Naive thymus-derived CD8-positive, alpha-beta T cell (primary cell): Measurements from ENCODE around the gene ATXN8OS. TPM values are rescaled to one million over a fixed set of nuclear protein-coding genes. Genes with fewer than 3 reads are reported as not detected.

Experiments
- ATAC-seq, 2 donors: fragments of 150-1000 bp; cut with Tn5 transposase in 1 of 2; sonication (Bioruptor Pico), chemical (Tn5 transposase) in 1 of 2; 1 replicate in 1 of 2; 2 replicates in 1 of 2; pipeline ENCODE4 v1.10.0; 2021; ENCODE audit warnings: mild to moderate bottlenecking in 2 of 2, moderate library complexity in 2 of 2
- POLR2A ChIA-PET: fragments of 350-600 bp; sonication (Branson Sonifier 250); formaldehyde crosslinking; loops from one replicate; lab custom pipeline; 2021; ENCODE audit warnings: antibody characterized with exemption; lab: Charles Lee
- DNase-seq, 10 donors: peaks; one replicate each; pipeline versions ENCODE4 v3.0.0 to v3.0.0-alpha.2; 2020 to 2022
- H3K27ac Mint-ChIP-seq, 10 donors: one replicate each; pipeline ENCODE4 v1.8.0; 2020 to 2022; ENCODE audit warnings: mild to moderate bottlenecking in 10 of 10, mixed read lengths in 10 of 10, moderate library complexity in 4 of 10, inconsistent platforms in 1 of 10
- H3K27me3 Mint-ChIP-seq, 5 donors: one replicate each; pipeline ENCODE4 v1.8.0; 2021 to 2022; ENCODE audit warnings: mixed read lengths in 5 of 5
- H3K36me3 Mint-ChIP-seq, 3 donors: one replicate each; pipeline ENCODE4 v1.8.0; 2020 to 2022; ENCODE audit warnings: mixed read lengths in 3 of 3, mild to moderate bottlenecking in 2 of 3, inconsistent platforms in 1 of 3
- H3K4me1 Mint-ChIP-seq, 4 donors: one replicate each; pipeline ENCODE4 v1.8.0; 2021 to 2022; ENCODE audit warnings: mixed read lengths in 4 of 4
- H3K4me3 Mint-ChIP-seq, 10 donors: one replicate each; pipeline ENCODE4 v1.8.0; 2020 to 2022; ENCODE audit warnings: mild to moderate bottlenecking in 10 of 10, mixed read lengths in 10 of 10, moderate library complexity in 6 of 10, inconsistent platforms in 1 of 10
- H3K9me3 Mint-ChIP-seq, 9 donors: one replicate each; pipeline ENCODE4 v1.8.0; 2020 to 2022; ENCODE audit warnings: mixed read lengths in 9 of 9, mild to moderate bottlenecking in 3 of 9, inconsistent platforms in 1 of 9, moderate library complexity in 1 of 9
- polyA plus RNA-seq, 3 donors: library from polyadenylated mRNA; unstranded; fragments of 300-500 nt; fragmentation: Illumina TruSeq; gene quantifications; one replicate each; pipeline ENCODE4 v1.2.3, GENCODE V29; 2021
- total RNA-seq, 8 experiments: library from RNA in 2 of 8; stranded (reverse) in 2 of 8; gene quantifications; one replicate each; pipeline ENCODE4 v1.2.3 and lab custom pipeline; 2021 to 2026

The ATXN8OS gene
- total RNA-seq = not detected
- not detected for polyA plus RNA-seq
- 0 to 0.08 (median 0) reads per million in 6 experiments for total RNA-seq (lab: John Stamatoyannopoulos, UW)

- Mint-ChIP-seq H3K4me1 (no peaks in the 10 kb centered on the region), H3K4me3 (no peak within 1 kb of the TSS), H3K9me3 (peaks cover 0 to 11% (median 3%) of the 10 kb centered on the region in 9 donors), H3K27me3 (peaks cover 0 to 3% (median 0%) of the 10 kb centered on the region in 5 donors), H3K27ac (no peak within 1 kb of the TSS), H3K36me3 (no peaks in the 10 kb centered on the region)
- POLR2A ChIA-PET = no interaction called here
- peak in 1 of 10 donors; percentile 3 for DNase-seq
- ATAC-seq = no peak
Measured at GRCh38 chr13:70107498-70108281, at the start of gene ATXN8OS. ATXN8OS (plus strand) TSS chr13:70107826.

- H3K9me3 Mint-ChIP-seq = peaks cover 0 to 28% (median 8%) of the 10 kb centered on the region in 9 donors
- POLR2A ChIA-PET = no interaction called here
Measured at GRCh38 chr13:70080012-70080411, 27.6 kb upstream of the ATXN8OS start.

GRCh38 chr13:70087247-70087646 is 20.4 kb upstream of the ATXN8OS start:
- DNase-seq (no peak), ATAC-seq (no peak)
- Mint-ChIP-seq H3K9me3 (peaks cover 3 to 30% (median 13%) of the 10 kb centered on the region in 9 donors), H3K4me3 (no peak overlapping the region), H3K27me3 (no peaks in the 10 kb centered on the region), H3K36me3 (peaks cover 0 to 8% (median 0%) of the 10 kb centered on the region in 3 donors), H3K4me1 (no peaks in the 10 kb centered on the region), H3K27ac (no peak overlapping the region)
- POLR2A ChIA-PET = no interaction called here

More at GRCh38 chr13:70080012-70080411, 27.6 kb upstream of the ATXN8OS start:
- H3K4me1 Mint-ChIP-seq = no peaks in the 10 kb centered on the region
- no peak overlapping the region for H3K27ac Mint-ChIP-seq
- no peak overlapping the region for H3K4me3 Mint-ChIP-seq
- no peak for ATAC-seq
- H3K36me3 Mint-ChIP-seq = peaks cover 0 to 3% (median 0%) of the 10 kb centered on the region in 3 donors
- H3K27me3 Mint-ChIP-seq = no peaks in the 10 kb centered on the region
- DNase-seq = no peak

- no peak overlapping the region for H3K4me3 Mint-ChIP-seq
- POLR2A ChIA-PET = no interaction called here
- no peaks in the 10 kb centered on the region for H3K27me3 Mint-ChIP-seq
- H3K4me1 Mint-ChIP-seq = no peaks in the 10 kb centered on the region
- H3K27ac Mint-ChIP-seq = no peak overlapping the region
- ATAC-seq (no peak), DNase-seq (no peak)
- peaks cover 5 to 30% (median 13%) of the 10 kb centered on the region in 9 donors for H3K9me3 Mint-ChIP-seq
- peaks cover 0 to 8% (median 0%) of the 10 kb centered on the region in 3 donors for H3K36me3 Mint-ChIP-seq
Measured at GRCh38 chr13:70088926-70089325, 18.7 kb upstream of the ATXN8OS start.

- POLR2A ChIA-PET = no interaction called here
- peaks cover 5 to 30% (median 10%) of the 10 kb centered on the region in 9 donors for H3K9me3 Mint-ChIP-seq
- H3K36me3 Mint-ChIP-seq = peaks cover 0 to 3% (median 0%) of the 10 kb centered on the region in 3 donors
- no peak overlapping the region for H3K4me3 Mint-ChIP-seq
- no peak overlapping the region for H3K27ac Mint-ChIP-seq
- H3K27me3 Mint-ChIP-seq = no peaks in the 10 kb centered on the region
- H3K4me1 Mint-ChIP-seq = no peaks in the 10 kb centered on the region
- ATAC-seq = no peak
- DNase-seq = no peak
Measured at GRCh38 chr13:70090036-70090723, 17.4 kb upstream of the ATXN8OS start.

- Mint-ChIP-seq H3K9me3 (peaks cover 0 to 11% (median 2%) of the 10 kb centered on the region in 9 donors), H3K27me3 (no peaks in the 10 kb centered on the region), H3K27ac (no peak overlapping the region), H3K4me1 (no peaks in the 10 kb centered on the region), H3K4me3 (no peak overlapping the region), H3K36me3 (no peaks in the 10 kb centered on the region)
- no peak for DNase-seq
- no peak for ATAC-seq
- POLR2A ChIA-PET = no interaction called here
Measured at GRCh38 chr13:70098669-70099068, 9.0 kb upstream of the ATXN8OS start.

- H3K4me1 Mint-ChIP-seq = no peaks in the 10 kb centered on the region
- no peak overlapping the region for H3K27ac Mint-ChIP-seq
- H3K9me3 Mint-ChIP-seq = peaks cover 0 to 13% (median 3%) of the 10 kb centered on the region in 9 donors
- H3K36me3 Mint-ChIP-seq = no peaks in the 10 kb centered on the region
- peaks cover 0 to 3% (median 0%) of the 10 kb centered on the region in 5 donors for H3K27me3 Mint-ChIP-seq
- no peak for ATAC-seq
- POLR2A ChIA-PET = no interaction called here
- H3K4me3 Mint-ChIP-seq = no peak overlapping the region
- no peak for DNase-seq
Measured at GRCh38 chr13:70104481-70104880, 3.1 kb upstream of the ATXN8OS start.

- Mint-ChIP-seq H3K27ac (no peak overlapping the region), H3K9me3 (peaks cover 0 to 13% (median 3%) of the 10 kb centered on the region in 9 donors), H3K36me3 (no peaks in the 10 kb centered on the region), H3K4me3 (no peak overlapping the region), H3K4me1 (no peaks in the 10 kb centered on the region), H3K27me3 (peaks cover 0 to 3% (median 0%) of the 10 kb centered on the region in 5 donors)
- no peak for ATAC-seq
- POLR2A ChIA-PET = no interaction called here
- DNase-seq = no peak
Measured at GRCh38 chr13:70107125-70107497, 515 bp upstream of the ATXN8OS start.

- peaks cover 0 to 3% (median 0%) of the 10 kb centered on the region in 5 donors for H3K27me3 Mint-ChIP-seq
- DNase-seq (no peak), ATAC-seq (no peak)
- H3K9me3 Mint-ChIP-seq = peaks cover 0 to 9% (median 3%) of the 10 kb centered on the region in 9 donors
- POLR2A ChIA-PET = no interaction called here
- no peaks in the 10 kb centered on the region for H3K4me1 Mint-ChIP-seq
- H3K36me3 Mint-ChIP-seq = no peaks in the 10 kb centered on the region
- H3K27ac Mint-ChIP-seq = no peak within 1 kb of the TSS
- no peak within 1 kb of the TSS for H3K4me3 Mint-ChIP-seq
Measured at GRCh38 chr13:70108356-70109105, 905 bp downstream of the ATXN8OS start, which contains the start of gene KLHL1. KLHL1 (minus strand) TSS chr13:70108452; CDS start chr13:70107699, 753 bp downstream.

GRCh38 chr13:70117338-70117905 is 9.8 kb downstream of the ATXN8OS start:
- Mint-ChIP-seq H3K36me3 (no peaks in the 10 kb centered on the region), H3K4me3 (no peak overlapping the region), H3K27ac (no peak overlapping the region), H3K27me3 (no peaks in the 10 kb centered on the region), H3K4me1 (no peaks in the 10 kb centered on the region), H3K9me3 (peaks cover 0 to 24% (median 2%) of the 10 kb centered on the region in 9 donors)
- no peak for DNase-seq
- ATAC-seq = no peak
- POLR2A ChIA-PET = no interaction called here

GRCh38 chr13:70125693-70126092 is 18.1 kb downstream of the ATXN8OS start:
- H3K36me3 Mint-ChIP-seq = no peaks in the 10 kb centered on the region
- H3K27ac Mint-ChIP-seq = no peak overlapping the region
- no peak for ATAC-seq
- no peak for DNase-seq
- no peaks in the 10 kb centered on the region for H3K4me1 Mint-ChIP-seq
- no peak overlapping the region for H3K4me3 Mint-ChIP-seq
- POLR2A ChIA-PET = no interaction called here
- H3K27me3 Mint-ChIP-seq = no peaks in the 10 kb centered on the region
- peaks cover 0 to 23% (median 7%) of the 10 kb centered on the region in 9 donors for H3K9me3 Mint-ChIP-seq

GRCh38 chr13:70128098-70128497 is 20.5 kb downstream of the ATXN8OS start:
- no peak overlapping the region for H3K4me3 Mint-ChIP-seq
- POLR2A ChIA-PET = no interaction called here
- no peaks in the 10 kb centered on the region for H3K36me3 Mint-ChIP-seq
- no peak for DNase-seq
- no peaks in the 10 kb centered on the region for H3K4me1 Mint-ChIP-seq
- ATAC-seq = no peak
- no peak overlapping the region for H3K27ac Mint-ChIP-seq
- H3K27me3 Mint-ChIP-seq = no peaks in the 10 kb centered on the region
- peaks cover 0 to 21% (median 2%) of the 10 kb centered on the region in 9 donors for H3K9me3 Mint-ChIP-seq
